GM23248 (cell line): ENCODE measurements around the gene NR3C2.

Source experiments
- EZH2 ChIP-seq: fragments of 200-600 bp; sonication (generic); IDR thresholded peaks from 2 replicates; pipeline ENCODE4 v1.6.1; 2018; ENCODE audit warnings: antibody characterized with exemption, mild to moderate bottlenecking; ENCODE audit not compliant: insufficient read depth, poor library complexity, severe bottlenecking
- EZH2phosphoT487 ChIP-seq: fragments of 200-600 bp; sonication (generic); IDR thresholded peaks from 2 replicates; pipeline ENCODE4 v1.6.1; 2018; ENCODE audit warnings: antibody characterized with exemption, moderate library complexity, mild to moderate bottlenecking, low read depth; ENCODE audit not compliant: insufficient read depth

GRCh38 chr4:148398988-148399387, 43.2 kb downstream of the NR3C2 start:
- TF ChIP-seq EZH2, result no peak
- TF ChIP-seq EZH2phosphoT487, result no peak
